ENCODE data around the gene ELOVL6. TPM values are rescaled to one million over a fixed set of nuclear protein-coding genes. Genes with fewer than 3 reads are reported as not detected.
"Not testable (repeated sequence)": the region's sequence is repeated elsewhere in the genome, so short reads cannot be mapped to it uniquely, and the experiment has no call there.

ELOVL6 gene
- total and polyA plus RNA-seq, 2 donors (not counting 1 experiment from before 2014, with no cell fraction given) = 15.0 to 43.4 TPM

DNA sequence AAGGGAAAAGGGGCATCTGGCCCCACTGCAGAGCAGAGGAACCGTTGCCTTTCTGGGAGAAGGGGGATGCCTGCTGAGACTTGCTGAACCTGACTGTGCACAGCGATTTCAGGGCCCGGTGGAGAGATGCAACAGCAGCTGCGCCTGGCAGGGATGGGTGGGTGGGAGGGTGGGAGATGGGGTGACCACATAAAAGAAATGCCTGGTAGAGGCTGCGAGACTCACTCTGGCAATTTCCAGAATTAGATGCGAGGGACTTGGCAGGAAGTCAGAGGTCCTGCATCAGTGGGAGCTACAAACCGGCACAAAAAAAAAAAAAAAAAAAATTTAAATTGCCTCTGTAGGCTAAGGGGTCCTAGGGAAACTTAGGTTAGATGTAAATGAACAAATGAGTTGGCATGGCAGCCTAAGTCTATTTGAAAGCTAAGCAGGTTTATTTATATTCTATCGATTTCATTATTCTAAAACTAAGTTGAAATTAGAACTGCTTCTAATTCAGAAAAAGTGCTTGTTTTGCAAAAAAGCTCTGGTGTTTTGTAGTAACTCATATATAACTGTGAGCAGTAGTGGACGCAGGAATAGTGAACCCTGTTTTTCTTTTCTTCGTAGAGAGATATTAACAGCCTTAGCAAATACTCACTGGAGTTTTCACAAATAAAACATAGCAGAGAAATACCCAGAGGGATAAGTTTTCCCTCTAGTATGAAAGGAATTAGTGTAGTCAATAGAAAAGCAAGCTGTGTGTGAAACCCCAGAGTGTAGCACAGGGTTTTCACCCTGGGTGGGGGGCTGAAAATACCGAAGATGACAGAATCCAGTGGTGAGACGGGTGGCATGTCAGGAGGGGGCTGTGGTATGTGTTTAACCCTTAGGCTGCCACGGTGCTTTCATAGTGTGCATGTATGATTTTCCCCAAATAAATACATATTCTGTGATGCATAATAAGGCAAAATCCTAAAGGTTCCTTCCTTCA lies 155.6 kb downstream of the ELOVL6 start:
- Histone ChIP-seq H3K9me3 (ENCODE audit: control insufficient read depth, insufficient read depth, low read depth, low read length) (no peaks in the 10 kb centered on the region), H3K4me1 (ENCODE audit: control insufficient read depth, extremely low read depth, insufficient read depth, low read length) (no peaks in the 10 kb centered on the region), H4K20me1 (ENCODE audit: control insufficient read depth, extremely low read depth, insufficient read depth, low read length) (no peaks in the 10 kb centered on the region), H3K27ac (ENCODE audit: insufficient read depth, low read length) (no peak overlapping the region), H2AFZ (ENCODE audit: low read length) (no peak overlapping the region), H3K4me2 (ENCODE audit: extremely low read depth, insufficient read depth, low read length) (no peak overlapping the region), H3K27me3 (ENCODE audit: control insufficient read depth, insufficient read depth, low read length) (no peaks in the 10 kb centered on the region), H3K9ac (ENCODE audit: insufficient read depth, low read length) (no peak overlapping the region), H3K79me2 (ENCODE audit: control insufficient read depth, insufficient read depth, low read length) (no peaks in the 10 kb centered on the region), H3K36me3 (ENCODE audit: control insufficient read depth, insufficient read depth, low read length) (no peaks in the 10 kb centered on the region), H3K4me3 (replicated peaks in 1 of 4; ENCODE audit: control extremely low read depth in 1 of 4, insufficient read depth in 1 of 4, low read depth in 3 of 4, low read length in 4 of 4) (no peak overlapping the region)
- no peak for DNase-seq (ENCODE audit: low read depth in 2 of 2)
- no peak for TF ChIP-seq CTCF (conservative IDR thresholded peaks at IDR 0.05 in 1 of 2, IDR thresholded peaks at IDR 0.05 in 1 of 2; ENCODE audit: low read depth in 1 of 2, low read length in 2 of 2)
- TF ChIP-seq EZH2 (IDR thresholded peaks at IDR 0.05; ENCODE audit: low read length, missing control alignments) = no peak

- TF ChIP-seq CTCF (conservative IDR thresholded peaks at IDR 0.05 in 1 of 2, IDR thresholded peaks at IDR 0.05 in 1 of 2; ENCODE audit: low read depth in 1 of 2, low read length in 2 of 2) (no peak), EZH2 (IDR thresholded peaks at IDR 0.05; ENCODE audit: low read length, missing control alignments) (no peak)
- Histone ChIP-seq H3K79me2 (ENCODE audit: control insufficient read depth, insufficient read depth, low read length) (no peaks in the 10 kb centered on the region), H3K4me2 (ENCODE audit: extremely low read depth, insufficient read depth, low read length) (no peak overlapping the region), H3K4me3 (replicated peaks in 1 of 4; ENCODE audit: control extremely low read depth in 1 of 4, insufficient read depth in 1 of 4, low read depth in 3 of 4, low read length in 4 of 4) (no peak overlapping the region), H4K20me1 (ENCODE audit: control insufficient read depth, extremely low read depth, insufficient read depth, low read length) (no peaks in the 10 kb centered on the region), H3K9me3 (ENCODE audit: control insufficient read depth, insufficient read depth, low read depth, low read length) (no peaks in the 10 kb centered on the region), H3K9ac (ENCODE audit: insufficient read depth, low read length) (no peak overlapping the region), H3K36me3 (ENCODE audit: control insufficient read depth, insufficient read depth, low read length) (no peaks in the 10 kb centered on the region), H3K4me1 (ENCODE audit: control insufficient read depth, extremely low read depth, insufficient read depth, low read length) (no peaks in the 10 kb centered on the region), H2AFZ (ENCODE audit: low read length) (no peak overlapping the region), H3K27me3 (ENCODE audit: control insufficient read depth, insufficient read depth, low read length) (no peaks in the 10 kb centered on the region), H3K27ac (ENCODE audit: insufficient read depth, low read length) (no peak overlapping the region)
- no peak for DNase-seq (ENCODE audit: low read depth in 2 of 2)
Measured at GRCh38 chr4:110041735-110042134, 156.7 kb downstream of the ELOVL6 start.

DNA sequence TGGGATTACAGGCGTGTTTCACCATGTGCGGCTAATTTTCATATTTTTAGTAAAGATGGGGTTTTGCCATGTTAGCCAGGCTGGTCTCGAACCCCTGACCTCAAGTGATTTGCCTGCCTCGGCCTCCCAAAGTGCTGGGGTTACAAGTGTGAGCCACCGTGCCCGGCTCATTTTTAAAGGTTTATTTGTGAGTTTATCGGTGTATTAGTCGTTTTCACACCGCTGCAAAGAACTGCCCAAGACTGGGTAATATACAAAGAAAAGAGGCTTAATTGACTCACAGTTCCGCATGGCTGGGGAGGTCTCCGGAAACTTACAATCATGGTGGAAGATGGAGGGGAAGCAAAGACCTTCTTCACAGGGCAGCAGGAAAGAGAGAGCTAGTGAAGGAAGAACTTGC lies 159.3 kb downstream of the ELOVL6 start:
- H4K20me1 ChIP-seq (ENCODE audit: control insufficient read depth, extremely low read depth, insufficient read depth, low read length); H3K9me3 ChIP-seq (ENCODE audit: control insufficient read depth, insufficient read depth, low read depth, low read length); H3K36me3 ChIP-seq (ENCODE audit: control insufficient read depth, insufficient read depth, low read length); H3K4me3 ChIP-seq (replicated peaks in 1 of 4; ENCODE audit: control extremely low read depth in 1 of 4, insufficient read depth in 1 of 4, low read depth in 3 of 4, low read length in 4 of 4); H3K9ac ChIP-seq (ENCODE audit: insufficient read depth, low read length); H3K79me2 ChIP-seq (ENCODE audit: control insufficient read depth, insufficient read depth, low read length); H3K27ac ChIP-seq (ENCODE audit: insufficient read depth, low read length); H2AFZ ChIP-seq (ENCODE audit: low read length); H3K4me1 ChIP-seq (ENCODE audit: control insufficient read depth, extremely low read depth, insufficient read depth, low read length); H3K27me3 ChIP-seq (ENCODE audit: control insufficient read depth, insufficient read depth, low read length); H3K4me2 ChIP-seq (ENCODE audit: extremely low read depth, insufficient read depth, low read length); DNase-seq (ENCODE audit: low read depth in 2 of 2): not testable (repeated sequence)
